Heart left ventricle (tissue), 16 donors: ENCODE data around the gene FMNL1. TPM values are rescaled to one million over a fixed set of nuclear protein-coding genes. Genes with fewer than 3 reads are reported as not detected.
A peak's percentile ranks its signal among the peaks of the same experiment; 100 is the strongest.
"Not testable (repeated sequence)": the region's sequence is repeated elsewhere in the genome, so short reads cannot be mapped to it uniquely, and the experiment has no call there.

Experiments used
- ATAC-seq, 4 donors: fragments of 200-7000 bp; cut with Tn5 transposase; one replicate each; pipeline ENCODE4 v1.9.1; 2020 to 2022; ENCODE audit warnings: moderate library complexity in 4 of 4, mild to moderate bottlenecking in 3 of 4, moderate number of reproducible peaks in 1 of 4
- DNase-seq, 5 donors: peaks; one replicate each; pipeline ENCODE4 v3.0.0-alpha.2; 2020
- H3K27ac ChIP-seq, 12 donors: fragments of 200-600 bp; sonication (generic) in 4 of 12; one replicate each; pipeline versions ENCODE4 v1.5.0 to v1.8.0; 2016 to 2022; ENCODE audit warnings: mild to moderate bottlenecking in 2 of 12
- H3K27me3 ChIP-seq, 9 donors: fragments of 200-600 bp; sonication (generic) in 2 of 9; one replicate each; pipeline versions ENCODE4 v1.5.1 to v1.8.0; 2016 to 2022; ENCODE audit warnings: mild to moderate bottlenecking in 3 of 9
- H3K36me3 ChIP-seq, 9 donors: fragments of 200-600 bp; sonication (generic) in 2 of 9; one replicate each; pipeline versions ENCODE4 v1.5.0 to v1.8.0; 2018 to 2022; ENCODE audit warnings: mild to moderate bottlenecking in 2 of 9
- H3K4me1 ChIP-seq, 12 donors: fragments of 200-600 bp; sonication (generic) in 4 of 12; one replicate each; pipeline versions ENCODE4 v1.5.0 to v1.8.0; 2016 to 2022; ENCODE audit warnings: mild to moderate bottlenecking in 3 of 12
- H3K4me3 ChIP-seq, 12 donors: fragments of 200-600 bp; sonication (generic) in 4 of 12; one replicate each; pipeline versions ENCODE4 v1.5.0 to v1.8.0; 2017 to 2022; ENCODE audit warnings: mild to moderate bottlenecking in 9 of 12, moderate library complexity in 4 of 12
- H3K9me3 ChIP-seq, 12 donors: fragments of 200-600 bp; sonication (generic) in 4 of 12; one replicate each; pipeline versions ENCODE4 v1.5.0 to v1.8.0; 2016 to 2022; ENCODE audit warnings: mild to moderate bottlenecking in 1 of 12
- CTCF ChIP-seq, 12 donors: fragments of 200-600 bp; sonication (generic) in 4 of 12; IDR thresholded peaks; one replicate each; pipeline versions ENCODE4 v1.5.0 to v1.8.0; 2018 to 2022; ENCODE audit warnings: antibody characterized with exemption in 12 of 12, mild to moderate bottlenecking in 5 of 12
- POLR2A ChIP-seq, 2 donors: fragments of 450-650 bp; IDR thresholded peaks; one replicate each; pipeline ENCODE4 v1.6.1; 2017; ENCODE audit warnings: antibody characterized with exemption in 2 of 2, mild to moderate bottlenecking in 2 of 2, moderate library complexity in 2 of 2
- WGBS, 4 donors: extraction: QIAGEN DNeasy Blood & Tissue Kit in 2 of 4; methylation state at CpG; one replicate each; pipeline versions ENCODE4 v1.1.5 to v1.1.7; 2013 to 2018; 5-methylcytosine and 5-hydroxymethylcytosine counted together
- intact Hi-C, 10 donors: fragments of 100-400 bp; cut with DNase I; formaldehyde crosslinking; loops; one replicate each; pipeline versions ENCODE4 v1.11.1 to v1.14.2; 2022
- polyA plus RNA-seq, 2 donors: library from polyadenylated mRNA; stranded (reverse); fragments of 200-250 nt; gene quantifications; one replicate each; pipeline ENCODE4 v1.2.3, GENCODE V29; 2013
- total RNA-seq, 9 donors: library from RNA; depleted of rRNA in 2 of 9; stranded (reverse); fragments of >200 nt in 2 of 9; fragmentation: NEBNext Ultra II Directional in 3 of 9; extraction: Animal tissue kit (Norgen Biotek cat#: 25700) in 3 of 9; gene quantifications; one replicate each; pipeline versions ENCODE4 v1.1.0 to v1.2.4, GENCODE V29; 2016 to 2023
- donor health status: ischemic (EF 13 %, LVEDD 7.1; RV severe dilation, severe dysfunction).
- donor health status: healthy with polysubstance abuse.
- donor health status: DM: no; HTN: yes; CAD: no.
- donor health status: DM: no; HTN: no; CAD: no.
- donor health status: ischemic (EF 25% LVEDD 6.9; RV normal size, moderate dysfunction).
- donor health status: ischemic (EF 25% LVEDD 5.7; RV mildly dilated, moderate dysfunction).
- donor health status: healthy.
- donor health status: DM: yes; HTN: yes; CAD: no.
- donor health status: ischemic (EF 35%, LVEDD 5.7; RV mildly dilated, moderate dysfunction).
- donor health status: nonischemic (EF 11% LVEDD 7.7; RV severe dilation, severe dysfunction).
- donor health status: DM: yes; HTN: yes; CAD: no.
- donor health status: PGD.
- donor health status: ischemic (EF 29% LVEDD 5.4; RV normal size, mild dysfunction).
- donor health status: nonischemic (EF 23%, LVEDD 6.1; RV moderate dilation, normal function).

The FMNL1 gene
- total and polyA plus RNA-seq, 11 donors, result 5.4 to 52.8 (median 8.7) TPM

GRCh38 chr17:45247429-45248131 lies 25.9 kb downstream of the FMNL1 start:
- TF ChIP-seq POLR2A (IDR thresholded peaks at IDR 0.05) (peak in 1 of 2 donors; percentile 17), CTCF (IDR thresholded peaks at IDR 0.05) (no peak)
- ATAC-seq, result peak; percentile 79 to 91 (median 86)
- intact Hi-C loops, result loop anchor here in 2 of 10 donors (1.0 to 2.0 kb wide), 2 partner anchors 13 to 138 kb away; no protein-coding TSS in a partner anchor

GRCh38 chr17:45248132-45248957 lies 26.7 kb downstream of the FMNL1 start:
- WGBS, 4 donors, result 26 to 85% (median 35%) methylated on average over 6 to 39 of the region's 39 CpGs
- ATAC-seq (no peak), DNase-seq (peak in 1 of 5 donors; percentile 41)

More at GRCh38 chr17:45247429-45248131, 25.9 kb downstream of the FMNL1 start:
- Histone ChIP-seq H3K4me3 (peak overlapping the region; percentile 24 to 63 (median 54)), H3K27ac (peak overlapping the region in 10 of 12 donors; percentile 24 to 84 (median 46)), H3K36me3 (peaks cover 0 to 43% (median 6%) of the 10 kb centered on the region in 9 donors), H3K27me3 (no peaks in the 10 kb centered on the region), H3K4me1 (peaks cover 0 to 35% (median 18%) of the 10 kb centered on the region in 12 donors), H3K9me3 (no peaks in the 10 kb centered on the region)
- WGBS, 4 donors, result 1% methylated on average over 21 to 61 of the region's 61 CpGs
- peak; percentile 84 to 91 (median 90) for DNase-seq

GRCh38 chr17:45251931-45252330 lies 30.2 kb downstream of the FMNL1 start:
- Histone ChIP-seq H3K27ac (no peak overlapping the region), H3K27me3 (no peaks in the 10 kb centered on the region), H3K9me3 (no peaks in the 10 kb centered on the region), H3K4me3 (no peak overlapping the region), H3K4me1 (peaks cover 0 to 29% (median 11%) of the 10 kb centered on the region in 12 donors), H3K36me3 (no peaks in the 10 kb centered on the region)
- ATAC-seq (no peak), DNase-seq (no peak)
- TF ChIP-seq CTCF (IDR thresholded peaks at IDR 0.05) (no peak), POLR2A (IDR thresholded peaks at IDR 0.05) (no peak)
- WGBS, 4 donors, result 54 to 65% (median 59%) methylated on average over 7 of the region's 7 CpGs
- intact Hi-C loops, result no loop called here

More at GRCh38 chr17:45248132-45248957, 26.7 kb downstream of the FMNL1 start:
- H3K9me3 ChIP-seq, result no peaks in the 10 kb centered on the region
- H3K27me3 ChIP-seq, result no peaks in the 10 kb centered on the region
- peaks cover 0 to 35% (median 18%) of the 10 kb centered on the region in 12 donors for H3K4me1 ChIP-seq
- H3K36me3 ChIP-seq, result peaks cover 0 to 36% (median 6%) of the 10 kb centered on the region in 9 donors
- no peak for TF ChIP-seq POLR2A (IDR thresholded peaks at IDR 0.05)
- TF ChIP-seq CTCF (IDR thresholded peaks at IDR 0.05), result no peak
- peak overlapping the region in 8 of 12 donors; percentile 3 to 84 (median 46) for H3K27ac ChIP-seq
- intact Hi-C loops, result no loop called here
- peak overlapping the region; percentile 24 to 63 (median 54) for H3K4me3 ChIP-seq

GRCh38 chr17:45253237-45253636 lies 31.6 kb downstream of the FMNL1 start:
- H3K4me1 ChIP-seq, result peaks cover 0 to 16% (median under 1%) of the 10 kb centered on the region in 12 donors
- 88 to 96% (median 93%) methylated on average over 7 of the region's 7 CpGs for WGBS, 4 donors
- DNase-seq, H3K27me3 ChIP-seq, intact Hi-C loops, H3K4me3 ChIP-seq, H3K36me3 ChIP-seq, H3K27ac ChIP-seq, H3K9me3 ChIP-seq, ATAC-seq: not testable (repeated sequence)
